ENCODE measurements around the gene NCK2.

NCK2 gene

GRCh38 chr2:105857076-105857740 lies 112.5 kb downstream of the NCK2 start:
- DNase-seq: no peak

- DNase-seq: no peak
Observed at GRCh38 chr2:105858868-105859693, 114.4 kb downstream of the NCK2 start.

GRCh38 chr2:105859694-105859951 lies 114.9 kb downstream of the NCK2 start:
- DNase-seq: no peak

- no peak for DNase-seq
Observed at GRCh38 chr2:105860567-105860966, 115.9 kb downstream of the NCK2 start.

GRCh38 chr2:105861200-105861599 lies 116.5 kb downstream of the NCK2 start:
- DNase-seq: no peak

- no peak for DNase-seq
Observed at GRCh38 chr2:105862843-105863242, 118.1 kb downstream of the NCK2 start.

GRCh38 chr2:105864262-105864661 lies 119.5 kb downstream of the NCK2 start:
- no peak for DNase-seq

- DNase-seq: no peak
Observed at GRCh38 chr2:105865222-105865913, 120.7 kb downstream of the NCK2 start.

- DNase-seq: no peak
Observed at GRCh38 chr2:105866216-105867185, 121.8 kb downstream of the NCK2 start.

GRCh38 chr2:105867587-105867986 lies 122.9 kb downstream of the NCK2 start:
- DNase-seq: no peak

GRCh38 chr2:105868060-105868459 lies 123.3 kb downstream of the NCK2 start:
- peak; percentile 77 for DNase-seq

- no peak for DNase-seq
Observed at GRCh38 chr2:105869341-105869740, 124.6 kb downstream of the NCK2 start.

GRCh38 chr2:105870062-105870461 lies 125.3 kb downstream of the NCK2 start:
- no peak for DNase-seq

GRCh38 chr2:105870858-105871257 lies 126.1 kb downstream of the NCK2 start:
- DNase-seq: no peak

- DNase-seq: no peak
Observed at GRCh38 chr2:105872142-105872728, 127.5 kb downstream of the NCK2 start.

- DNase-seq: no peak
Observed at GRCh38 chr2:105872830-105873229, 128.1 kb downstream of the NCK2 start.

- DNase-seq: no peak
Observed at GRCh38 chr2:105873281-105873680, 128.6 kb downstream of the NCK2 start.

- peak; percentile 94 for DNase-seq
Observed at GRCh38 chr2:105873721-105874120, 129.0 kb downstream of the NCK2 start.

- no peak for DNase-seq
Observed at GRCh38 chr2:105874466-105874865, 129.8 kb downstream of the NCK2 start.

GRCh38 chr2:105875241-105875640 lies 130.5 kb downstream of the NCK2 start:
- DNase-seq: peak; percentile 19

- DNase-seq: no peak
Observed at GRCh38 chr2:105876191-105876590, 131.5 kb downstream of the NCK2 start.

- DNase-seq: no peak
Observed at GRCh38 chr2:105877945-105878344, 133.2 kb downstream of the NCK2 start.
